ENCODE results near the gene RASIP1.

DNA sequence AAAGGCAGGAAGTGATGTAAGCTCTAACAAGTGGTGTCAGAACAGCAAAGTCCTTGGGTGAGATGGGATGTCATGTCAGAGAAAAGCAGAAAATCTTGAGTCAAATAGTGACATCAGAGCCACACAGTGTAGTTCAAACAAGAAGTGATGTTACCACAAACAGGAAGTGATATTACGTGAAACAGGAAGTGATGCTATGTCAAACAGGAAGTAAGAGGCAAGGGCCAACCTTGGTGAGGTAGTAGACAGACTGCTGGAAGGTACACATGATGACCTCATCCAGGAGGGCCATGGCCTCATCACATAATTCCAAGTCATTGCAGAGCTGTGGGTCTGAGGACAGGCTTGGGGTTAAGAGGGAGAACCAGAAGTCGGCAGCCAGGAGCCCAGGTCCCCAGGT lies 13.9 kb downstream of the RASIP1 start:
- no peak for TF ChIP-seq POLR2A (IDR thresholded peaks at IDR 0.05; ENCODE audit: low read depth, low read length)
- no peak for TF ChIP-seq POLR2AphosphoS5 (IDR thresholded peaks at IDR 0.05; ENCODE audit: low read depth, low read length)
- no peak for TF ChIP-seq TAF1 (IDR thresholded peaks at IDR 0.05; ENCODE audit: borderline replicate concordance, low read depth, low read length)

All from GM12892 (cell line).